HL-60 (cell line): Measurements from ENCODE around the gene NEDD4L.

Experiments used
- DNase-seq, 2 experiments: peaks; one replicate each; pipeline ENCODE4 v3.0.0-alpha.2; 2010 to 2020; ENCODE audit warnings: low read depth in 1 of 2, low spot score in 1 of 2
- H3K27ac ChIP-seq: fragments of 250-450 bp; sonication (Bioruptor Pico); replicated peaks from 2 replicates; pipeline ENCODE4 v1.5.1; 2020; ENCODE audit warnings: mild to moderate bottlenecking, moderate library complexity
- H3K27me3 ChIP-seq: fragments of 250-450 bp; sonication (Bioruptor Pico); 2 replicates; pipeline ENCODE4 v1.5.1; 2021; ENCODE audit warnings: mild to moderate bottlenecking, moderate library complexity; ENCODE audit not compliant: insufficient read depth, poor library complexity, severe bottlenecking
- H3K4me3 ChIP-seq: replicated peaks from 2 replicates; pipeline ENCODE4 v1.5.1; 2011; ENCODE audit warnings: mild to moderate bottlenecking, control low read depth, low read length; ENCODE audit not compliant: insufficient read depth
- CTCF ChIP-seq: IDR thresholded peaks from one replicate; pipeline ENCODE4 v1.5.1; 2011; ENCODE audit warnings: low read length, control low read depth, inconsistent platforms; ENCODE audit not compliant: insufficient read depth
- GABPA ChIP-seq: IDR thresholded peaks from 2 replicates; pipeline ENCODE4 v1.6.1; 2012; ENCODE audit warnings: low read depth
- POLR2AphosphoS5 ChIP-seq: IDR thresholded peaks from 2 replicates; pipeline ENCODE4 v1.6.1; 2012; ENCODE audit warnings: low read depth
- REST ChIP-seq: IDR thresholded peaks from 2 replicates; pipeline ENCODE4 v1.6.1; 2012; ENCODE audit warnings: low read depth; ENCODE audit not compliant: insufficient replicate concordance
- SPI1 ChIP-seq: IDR thresholded peaks from 2 replicates; pipeline ENCODE4 v1.6.1; 2012; ENCODE audit warnings: low read depth, mild to moderate bottlenecking, borderline replicate concordance

NEDD4L gene

GRCh38 chr18:58336605-58337004 is 292.6 kb downstream of the NEDD4L start:
- TF ChIP-seq GABPA: no peak
- TF ChIP-seq REST: no peak
- TF ChIP-seq POLR2AphosphoS5: no peak
- no peak for TF ChIP-seq SPI1
- TF ChIP-seq CTCF: no peak
- DNase-seq: no peak
- H3K27ac ChIP-seq: no peak overlapping the region

GRCh38 chr18:58337285-58337684 is 293.3 kb downstream of the NEDD4L start:
- TF ChIP-seq SPI1 (no peak), CTCF (no peak), POLR2AphosphoS5 (no peak), REST (no peak), GABPA (no peak)
- DNase-seq: no peak
- H3K27ac ChIP-seq: no peak overlapping the region
- peaks cover 14% of the 10 kb centered on the region for H3K27me3 ChIP-seq
- H3K4me3 ChIP-seq: no peak overlapping the region

More at GRCh38 chr18:58336605-58337004, 292.6 kb downstream of the NEDD4L start:
- Histone ChIP-seq H3K27me3 (peaks cover 14% of the 10 kb centered on the region), H3K4me3 (no peak overlapping the region)

- TF ChIP-seq CTCF (no peak), GABPA (no peak), POLR2AphosphoS5 (no peak), REST (no peak), SPI1 (no peak)
- Histone ChIP-seq H3K27me3 (peaks cover 14% of the 10 kb centered on the region), H3K4me3 (no peak overlapping the region), H3K27ac (no peak overlapping the region)
- DNase-seq: no peak
Observed at GRCh38 chr18:58337686-58338085, 293.7 kb downstream of the NEDD4L start.
